Ovary (tissue), 9 donors: Measurements from ENCODE around the gene LRRN3. TPM values are rescaled to one million over a fixed set of nuclear protein-coding genes. Genes with fewer than 3 reads are reported as not detected.

Source experiments
- DNase-seq, 5 donors: peaks; one replicate each; pipeline ENCODE4 v3.0.0-alpha.2; 2019 to 2020
- H3K27ac ChIP-seq, 2 donors: fragments of 200-600 bp; one replicate each; pipeline versions ENCODE4 v1.5.1 to v1.8.0; 2019 to 2022
- H3K27me3 ChIP-seq: fragments of 200-600 bp; one replicate; pipeline ENCODE4 v1.8.0; 2022
- H3K36me3 ChIP-seq: fragments of 200-600 bp; sonication (generic); one replicate; pipeline ENCODE4 v1.5.1; 2019
- H3K4me1 ChIP-seq: one replicate; pipeline ENCODE4 v1.8.1; 2013; ENCODE audit warnings: mild to moderate bottlenecking, moderate library complexity; ENCODE audit not compliant: insufficient read depth
- H3K4me3 ChIP-seq: fragments of 200-600 bp; sonication (generic); one replicate; pipeline ENCODE4 v1.5.1; 2017
- H3K9me3 ChIP-seq, 2 donors: fragments of 200-600 bp in 1 of 2; sonication (generic) in 1 of 2; one replicate each; pipeline versions ENCODE4 v1.5.1 to v1.8.1; 2013 to 2019; ENCODE audit warnings: mild to moderate bottlenecking in 1 of 2, moderate library complexity in 1 of 2
- EP300 ChIP-seq: sonication (generic); formaldehyde crosslinking; IDR thresholded peaks from one replicate; pipeline ENCODE4 v1.6.1; 2017; ENCODE audit warnings: antibody characterized with exemption
- POLR2A ChIP-seq: fragments of 450-650 bp; IDR thresholded peaks from one replicate; pipeline ENCODE4 v1.6.1; 2017; ENCODE audit warnings: antibody characterized with exemption, mild to moderate bottlenecking, moderate library complexity
- WGBS, 3 donors: extraction: QIAGEN DNeasy Blood & Tissue Kit in 1 of 3; methylation state at CpG; one replicate each; pipeline versions ENCODE4 v1.1.5 to v1.1.7; 2013 to 2017; 5-methylcytosine and 5-hydroxymethylcytosine counted together
- intact Hi-C, 4 donors: fragments of 100-400 bp; cut with DNase I; formaldehyde crosslinking; loops; one replicate each; pipeline versions ENCODE4 v1.11.0 to v1.15.1; 2022 to 2023
- polyA plus RNA-seq, 2 donors: library from polyadenylated mRNA; stranded (reverse); fragments of 200-250 nt in 1 of 2; fragments of 350-450 nt in 1 of 2; fragmentation: Illumina TruSeq in 1 of 2; extraction: RNeasy Lipid Tissue Mini Kit (QIAGEN cat#74804) in 1 of 2; gene quantifications; one replicate each; pipeline ENCODE4 v1.2.3, GENCODE V29; 2013 to 2014
- total RNA-seq, 7 donors: library from RNA; depleted of rRNA in 2 of 7; stranded (reverse); fragments of >200 nt in 2 of 7; fragmentation: NEBNext Ultra II Directional in 3 of 7; extraction: Animal tissue kit (Norgen Biotek cat#: 25700) in 3 of 7; gene quantifications; one replicate each; pipeline versions ENCODE4 v1.1.0 to v1.2.4, GENCODE V29; 2016 to 2023
- TF ChIP-seq, protein P1 (sequence below), 3 donors: fragments of 450-650 bp in 2 of 3; fragments of 200-600 bp in 1 of 3; IDR thresholded peaks; one replicate each; pipeline versions ENCODE4 v1.5.1 to v1.8.0; 2016 to 2022; ENCODE audit warnings: antibody characterized with exemption in 3 of 3, mild to moderate bottlenecking in 1 of 3
- donor health status: DM: no; HTN: no; CAD: no; lungs with moderate emphysema.
- donor health status: DM: no; HTN: no; CAD: no.
- donor health status: Bipolar disorder and iron deficiency.
- donor health status: DM: yes; HTN: yes; CAD: no.
- donor health status: DM: no; HTN: no; CAD: no.
- donor health status: DM: yes; HTN: yes; CAD: no.

Gene LRRN3
- total and polyA plus RNA-seq, 9 donors: 0.24 to 5.3 (median 1.1) TPM

- intact Hi-C loops: no loop called here
- Histone ChIP-seq H3K9me3 (no peaks in the 10 kb centered on the region), H3K27ac (no peak overlapping the region), H3K27me3 (no peaks in the 10 kb centered on the region), H3K36me3 (no peaks in the 10 kb centered on the region), H3K4me3 (no peak overlapping the region), H3K4me1 (no peaks in the 10 kb centered on the region)
- no peak for TF ChIP-seq EP300
- TF ChIP-seq POLR2A: no peak
- TF ChIP-seq, protein P1, sequence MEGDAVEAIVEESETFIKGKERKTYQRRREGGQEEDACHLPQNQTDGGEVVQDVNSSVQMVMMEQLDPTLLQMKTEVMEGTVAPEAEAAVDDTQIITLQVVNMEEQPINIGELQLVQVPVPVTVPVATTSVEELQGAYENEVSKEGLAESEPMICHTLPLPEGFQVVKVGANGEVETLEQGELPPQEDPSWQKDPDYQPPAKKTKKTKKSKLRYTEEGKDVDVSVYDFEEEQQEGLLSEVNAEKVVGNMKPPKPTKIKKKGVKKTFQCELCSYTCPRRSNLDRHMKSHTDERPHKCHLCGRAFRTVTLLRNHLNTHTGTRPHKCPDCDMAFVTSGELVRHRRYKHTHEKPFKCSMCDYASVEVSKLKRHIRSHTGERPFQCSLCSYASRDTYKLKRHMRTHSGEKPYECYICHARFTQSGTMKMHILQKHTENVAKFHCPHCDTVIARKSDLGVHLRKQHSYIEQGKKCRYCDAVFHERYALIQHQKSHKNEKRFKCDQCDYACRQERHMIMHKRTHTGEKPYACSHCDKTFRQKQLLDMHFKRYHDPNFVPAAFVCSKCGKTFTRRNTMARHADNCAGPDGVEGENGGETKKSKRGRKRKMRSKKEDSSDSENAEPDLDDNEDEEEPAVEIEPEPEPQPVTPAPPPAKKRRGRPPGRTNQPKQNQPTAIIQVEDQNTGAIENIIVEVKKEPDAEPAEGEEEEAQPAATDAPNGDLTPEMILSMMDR (IDR thresholded peaks at IDR 0.05): no peak
- no peak for DNase-seq
These were observed 68.5 kb downstream of the LRRN3 start for GRCh38 chr7:111159426-111159825.

GRCh38 chr7:111160297-111160696, 69.4 kb downstream of the LRRN3 start:
- no peaks in the 10 kb centered on the region for H3K27me3 ChIP-seq
- no peak for TF ChIP-seq EP300
- TF ChIP-seq, protein P1 (IDR thresholded peaks at IDR 0.05): no peak
- no peak for TF ChIP-seq POLR2A
- H3K4me3 ChIP-seq: no peak overlapping the region
- no peak overlapping the region for H3K27ac ChIP-seq
- H3K9me3 ChIP-seq: no peaks in the 10 kb centered on the region
- no peaks in the 10 kb centered on the region for H3K36me3 ChIP-seq
- intact Hi-C loops: no loop called here
- H3K4me1 ChIP-seq: no peaks in the 10 kb centered on the region
- no peak for DNase-seq

- H3K27me3 ChIP-seq: no peaks in the 10 kb centered on the region
- no peak for DNase-seq
- no peaks in the 10 kb centered on the region for H3K36me3 ChIP-seq
- H3K4me3 ChIP-seq: no peak overlapping the region
- no peak overlapping the region for H3K27ac ChIP-seq
- no peaks in the 10 kb centered on the region for H3K4me1 ChIP-seq
- 79 to 95% (median 84%) methylated on average over 3 of the region's 3 CpGs for WGBS, 3 donors
- no peaks in the 10 kb centered on the region for H3K9me3 ChIP-seq
- TF ChIP-seq EP300 (no peak), POLR2A (no peak)
- TF ChIP-seq, protein P1 (IDR thresholded peaks at IDR 0.05): no peak
- intact Hi-C loops: no loop called here
These were observed 71.8 kb downstream of the LRRN3 start for GRCh38 chr7:111162692-111163091.

DNA sequence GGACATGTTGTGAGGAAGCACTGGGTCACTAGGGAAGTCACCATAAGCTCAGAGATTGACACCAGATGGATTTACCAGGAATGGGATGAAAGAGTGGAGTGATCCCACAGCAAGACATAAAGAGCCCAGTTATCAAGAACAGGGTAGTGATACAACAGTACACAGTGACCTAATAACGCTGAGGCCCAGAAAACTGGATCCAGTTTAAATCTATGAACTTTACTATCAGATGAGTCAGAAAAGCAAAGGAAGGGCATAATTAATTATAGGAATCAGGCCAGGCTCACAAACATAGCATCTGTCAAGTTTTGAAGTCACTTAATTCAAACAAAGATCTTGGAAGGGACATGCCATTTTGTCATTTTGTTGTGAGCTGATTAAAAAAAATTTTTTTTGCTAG, 73.5 kb downstream of the LRRN3 start:
- no peak for DNase-seq
- Histone ChIP-seq H3K4me1 (no peaks in the 10 kb centered on the region), H3K9me3 (no peaks in the 10 kb centered on the region), H3K27ac (no peak overlapping the region), H3K4me3 (no peak overlapping the region), H3K27me3 (no peaks in the 10 kb centered on the region), H3K36me3 (no peaks in the 10 kb centered on the region)
- TF ChIP-seq, protein P1 (IDR thresholded peaks at IDR 0.05): no peak
- TF ChIP-seq POLR2A: no peak
- TF ChIP-seq EP300: no peak
- intact Hi-C loops: no loop called here
- WGBS, 3 donors: 88 to 95% (median 92%) methylated on average over 1 of the region's 1 CpG

GRCh38 chr7:111168182-111168581, 77.3 kb downstream of the LRRN3 start:
- no peaks in the 10 kb centered on the region for H3K36me3 ChIP-seq
- TF ChIP-seq, protein P1 (IDR thresholded peaks at IDR 0.05): no peak
- TF ChIP-seq EP300 (no peak), POLR2A (no peak)
- no peak overlapping the region for H3K27ac ChIP-seq
- no peak for DNase-seq
- H3K4me3 ChIP-seq: no peak overlapping the region
- no peaks in the 10 kb centered on the region for H3K9me3 ChIP-seq
- 57 to 61% (median 60%) methylated on average over 2 of the region's 2 CpGs for WGBS, 3 donors
- H3K4me1 ChIP-seq: no peaks in the 10 kb centered on the region
- intact Hi-C loops: no loop called here
- no peaks in the 10 kb centered on the region for H3K27me3 ChIP-seq
